Measurements from ENCODE around the gene ITLN1. TPM values are rescaled to one million over a fixed set of nuclear protein-coding genes. Genes with fewer than 3 reads are reported as not detected.

Gene ITLN1
- total and polyA plus RNA-seq, 3 experiments from 2014 or later, result not detected

GRCh38 chr1:160860840-160861505, 24.0 kb downstream of the ITLN1 start:
- ChIA-PET CTCF (interaction anchor here (0.6 to 14.1 kb wide), 4 partner anchors 12 to 91 kb away, joined by 3 to 137 read pairs (median 9); no protein-coding TSS in a partner anchor), POLR2A (no interaction called here)
- Histone ChIP-seq H3K4me1 (ENCODE audit: insufficient read depth, low read length) (peaks cover 21% of the 10 kb centered on the region), H3K4me3 (ENCODE audit: low read length) (peak overlapping the region; percentile 46), H3K27me3 (ENCODE audit: insufficient read depth, low read length, poor library complexity, severe bottlenecking) (no peaks in the 10 kb centered on the region), H3K9me3 (ENCODE audit: low read length) (no peaks in the 10 kb centered on the region), H3K36me3 (ENCODE audit: insufficient read depth, low read length) (no peaks in the 10 kb centered on the region), H3K27ac (ENCODE audit: low read depth, low read length) (no peak overlapping the region)
- H3K4me3 Mint-ChIP-seq, result peak overlapping the region; percentile 80 to 96 (median 89)
- peaks cover 6 to 10% (median 7%) of the 10 kb centered on the region in 3 donors for H3K36me3 Mint-ChIP-seq
- H3K27ac Mint-ChIP-seq, result peak overlapping the region; percentile 29 to 97 (median 92)
- H3K27me3 Mint-ChIP-seq, result peaks cover 0 to 1% of the 10 kb centered on the region in 2 donors
- peaks cover 50 to 58% (median 56%) of the 10 kb centered on the region in 3 donors for H3K4me1 Mint-ChIP-seq
- DNase-seq, result no peak
- H3K9me3 Mint-ChIP-seq, result no peaks in the 10 kb centered on the region

- Histone ChIP-seq H3K27ac (ENCODE audit: low read depth, low read length) (no peak overlapping the region), H3K27me3 (ENCODE audit: insufficient read depth, low read length, poor library complexity, severe bottlenecking) (no peaks in the 10 kb centered on the region), H3K36me3 (ENCODE audit: insufficient read depth, low read length) (no peaks in the 10 kb centered on the region), H3K9me3 (ENCODE audit: low read length) (no peaks in the 10 kb centered on the region), H3K4me1 (ENCODE audit: insufficient read depth, low read length) (peaks cover 34% of the 10 kb centered on the region), H3K4me3 (ENCODE audit: low read length) (no peak overlapping the region)
- Mint-ChIP-seq H3K27ac (peak overlapping the region; percentile 9 to 97 (median 58)), H3K4me1 (peaks cover 51 to 55% (median 54%) of the 10 kb centered on the region in 3 donors), H3K4me3 (peak overlapping the region; percentile 29 to 78 (median 66)), H3K36me3 (peaks cover 6 to 10% (median 7%) of the 10 kb centered on the region in 3 donors), H3K9me3 (no peaks in the 10 kb centered on the region), H3K27me3 (peaks cover 0 to 1% of the 10 kb centered on the region in 2 donors)
- ChIA-PET POLR2A (no interaction called here), CTCF (interaction anchor here (14.1 kb wide), 1 partner anchor 20 kb away, joined by 137 read pairs; no protein-coding TSS in a partner anchor)
- DNase-seq, result no peak
Measured at GRCh38 chr1:160859166-160859565, 25.8 kb downstream of the ITLN1 start.

GRCh38 chr1:160858507-160858906, 26.5 kb downstream of the ITLN1 start:
- Histone ChIP-seq H3K27ac (ENCODE audit: low read depth, low read length) (no peak overlapping the region), H3K9me3 (ENCODE audit: low read length) (no peaks in the 10 kb centered on the region), H3K4me3 (ENCODE audit: low read length) (no peak overlapping the region), H3K4me1 (ENCODE audit: insufficient read depth, low read length) (peaks cover 34% of the 10 kb centered on the region), H3K36me3 (ENCODE audit: insufficient read depth, low read length) (no peaks in the 10 kb centered on the region), H3K27me3 (ENCODE audit: insufficient read depth, low read length, poor library complexity, severe bottlenecking) (no peaks in the 10 kb centered on the region)
- Mint-ChIP-seq H3K27me3 (no peaks in the 10 kb centered on the region), H3K4me3 (peak overlapping the region; percentile 29 to 78 (median 66)), H3K9me3 (no peaks in the 10 kb centered on the region), H3K4me1 (peaks cover 47 to 51% (median 49%) of the 10 kb centered on the region in 3 donors), H3K27ac (peak overlapping the region; percentile 9 to 97 (median 76)), H3K36me3 (peaks cover 8 to 14% (median 12%) of the 10 kb centered on the region in 3 donors)
- DNase-seq, result no peak
- ChIA-PET POLR2A (no interaction called here), CTCF (interaction anchor here (1.1 to 14.1 kb wide), 5 partner anchors 11 to 96 kb away, joined by 3 to 137 read pairs (median 4); no protein-coding TSS in a partner anchor)

- POLR2A ChIA-PET, result no interaction called here
Measured at GRCh38 chr1:160858097-160858496, 26.9 kb downstream of the ITLN1 start.

GRCh38 chr1:160855181-160855981, 29.6 kb downstream of the ITLN1 start:
- Mint-ChIP-seq H3K9me3 (no peaks in the 10 kb centered on the region), H3K4me1 (peaks cover 29 to 35% (median 32%) of the 10 kb centered on the region in 3 donors), H3K27me3 (no peaks in the 10 kb centered on the region), H3K4me3 (no peak overlapping the region), H3K36me3 (peaks cover 8 to 20% (median 13%) of the 10 kb centered on the region in 3 donors), H3K27ac (no peak overlapping the region)
- no peaks in the 10 kb centered on the region for H3K9me3 ChIP-seq (ENCODE audit: low read length)
- H3K4me3 ChIP-seq (ENCODE audit: low read length), result peak overlapping the region; percentile 8
- H3K27ac ChIP-seq (ENCODE audit: low read depth, low read length), result no peak overlapping the region
- ChIA-PET CTCF (interaction anchor here (0.6 to 14.1 kb wide), 7 partner anchors 9 to 263 kb away, joined by 3 to 137 read pairs (median 5); partner anchors contain the start of genes ITLN2, NIT1 and PFDN2), POLR2A (interaction anchor here (1.0 to 1.9 kb wide), 2 partner anchors 18 to 60 kb away, joined by 3 to 7 read pairs; partner anchors contain the start of gene LY9)
- H3K36me3 ChIP-seq (ENCODE audit: insufficient read depth, low read length), result no peaks in the 10 kb centered on the region
- peaks cover 34% of the 10 kb centered on the region for H3K4me1 ChIP-seq (ENCODE audit: insufficient read depth, low read length)
- DNase-seq, result peak in 2 of 5 donors; percentile 33 to 67
- H3K27me3 ChIP-seq (ENCODE audit: insufficient read depth, low read length, poor library complexity, severe bottlenecking), result no peaks in the 10 kb centered on the region

More at GRCh38 chr1:160858097-160858496, 26.9 kb downstream of the ITLN1 start:
- Histone ChIP-seq H3K27ac (ENCODE audit: low read depth, low read length) (no peak overlapping the region), H3K4me1 (ENCODE audit: insufficient read depth, low read length) (peaks cover 31% of the 10 kb centered on the region), H3K36me3 (ENCODE audit: insufficient read depth, low read length) (no peaks in the 10 kb centered on the region), H3K27me3 (ENCODE audit: insufficient read depth, low read length, poor library complexity, severe bottlenecking) (no peaks in the 10 kb centered on the region), H3K4me3 (ENCODE audit: low read length) (no peak overlapping the region), H3K9me3 (ENCODE audit: low read length) (no peaks in the 10 kb centered on the region)
- CTCF ChIA-PET, result interaction anchor here (0.9 to 14.1 kb wide), 6 partner anchors 9 to 96 kb away, joined by 3 to 137 read pairs (median 4); no protein-coding TSS in a partner anchor
- peak overlapping the region in 6 of 7 donors; percentile 35 to 78 (median 68) for H3K4me3 Mint-ChIP-seq
- no peaks in the 10 kb centered on the region for H3K9me3 Mint-ChIP-seq
- no peak for DNase-seq
- H3K27me3 Mint-ChIP-seq, result no peaks in the 10 kb centered on the region
- H3K27ac Mint-ChIP-seq, result peak overlapping the region; percentile 9 to 97 (median 81)
- peaks cover 8 to 18% (median 13%) of the 10 kb centered on the region in 3 donors for H3K36me3 Mint-ChIP-seq
- peaks cover 43 to 53% (median 45%) of the 10 kb centered on the region in 3 donors for H3K4me1 Mint-ChIP-seq

- no peaks in the 10 kb centered on the region for H3K9me3 Mint-ChIP-seq
- ChIA-PET CTCF (interaction anchor here (1.1 to 14.1 kb wide), 2 partner anchors 15 to 23 kb away, joined by 3 to 137 read pairs; no protein-coding TSS in a partner anchor), POLR2A (no interaction called here)
- H3K4me1 Mint-ChIP-seq, result peaks cover 24 to 35% (median 32%) of the 10 kb centered on the region in 3 donors
- peaks cover 8 to 23% (median 10%) of the 10 kb centered on the region in 3 donors for H3K36me3 Mint-ChIP-seq
- H3K4me3 Mint-ChIP-seq, result peak overlapping the region in 6 of 7 donors; percentile 9 to 87 (median 43)
- H3K27me3 ChIP-seq (ENCODE audit: insufficient read depth, low read length, poor library complexity, severe bottlenecking), result no peaks in the 10 kb centered on the region
- H3K4me1 ChIP-seq (ENCODE audit: insufficient read depth, low read length), result peaks cover 35% of the 10 kb centered on the region
- no peaks in the 10 kb centered on the region for H3K27me3 Mint-ChIP-seq
- H3K4me3 ChIP-seq (ENCODE audit: low read length), result no peak overlapping the region
- peak overlapping the region in 5 of 8 donors; percentile 23 to 91 (median 83) for H3K27ac Mint-ChIP-seq
- no peaks in the 10 kb centered on the region for H3K36me3 ChIP-seq (ENCODE audit: insufficient read depth, low read length)
- no peak for DNase-seq
- H3K27ac ChIP-seq (ENCODE audit: low read depth, low read length), result no peak overlapping the region
- no peaks in the 10 kb centered on the region for H3K9me3 ChIP-seq (ENCODE audit: low read length)
Measured at GRCh38 chr1:160853754-160854153, 31.2 kb downstream of the ITLN1 start.

- no peaks in the 10 kb centered on the region for H3K36me3 ChIP-seq (ENCODE audit: insufficient read depth, low read length)
- DNase-seq, result no peak
- H3K27me3 ChIP-seq (ENCODE audit: insufficient read depth, low read length, poor library complexity, severe bottlenecking), result no peaks in the 10 kb centered on the region
- Mint-ChIP-seq H3K27ac (peak overlapping the region in 3 of 8 donors; percentile 23 to 91 (median 31)), H3K36me3 (peaks cover 8 to 22% (median 10%) of the 10 kb centered on the region in 3 donors), H3K27me3 (no peaks in the 10 kb centered on the region), H3K4me1 (peaks cover 22 to 32% (median 28%) of the 10 kb centered on the region in 3 donors), H3K9me3 (no peaks in the 10 kb centered on the region), H3K4me3 (no peak overlapping the region)
- H3K27ac ChIP-seq (ENCODE audit: low read depth, low read length), result no peak overlapping the region
- ChIA-PET POLR2A (interaction anchor here (1.0 kb wide), 1 partner anchor 15 kb away, joined by 3 read pairs; no protein-coding TSS in a partner anchor), CTCF (interaction anchor here (0.8 to 14.1 kb wide), 3 partner anchors 9 to 24 kb away, joined by 3 to 137 read pairs (median 3); partner anchors contain the start of gene CD244)
- H3K4me1 ChIP-seq (ENCODE audit: insufficient read depth, low read length), result peaks cover 29% of the 10 kb centered on the region
- no peaks in the 10 kb centered on the region for H3K9me3 ChIP-seq (ENCODE audit: low read length)
- no peak overlapping the region for H3K4me3 ChIP-seq (ENCODE audit: low read length)
Measured at GRCh38 chr1:160853014-160853413, 32.0 kb downstream of the ITLN1 start.
